Measurements from ENCODE around the gene SLC30A2. TPM values are rescaled to one million over a fixed set of nuclear protein-coding genes. Genes with fewer than 3 reads are reported as not detected.

Gene SLC30A2
- total and polyA plus RNA-seq, 2 experiments from 2014 or later, result 1.8 to 4.8 TPM

DNA sequence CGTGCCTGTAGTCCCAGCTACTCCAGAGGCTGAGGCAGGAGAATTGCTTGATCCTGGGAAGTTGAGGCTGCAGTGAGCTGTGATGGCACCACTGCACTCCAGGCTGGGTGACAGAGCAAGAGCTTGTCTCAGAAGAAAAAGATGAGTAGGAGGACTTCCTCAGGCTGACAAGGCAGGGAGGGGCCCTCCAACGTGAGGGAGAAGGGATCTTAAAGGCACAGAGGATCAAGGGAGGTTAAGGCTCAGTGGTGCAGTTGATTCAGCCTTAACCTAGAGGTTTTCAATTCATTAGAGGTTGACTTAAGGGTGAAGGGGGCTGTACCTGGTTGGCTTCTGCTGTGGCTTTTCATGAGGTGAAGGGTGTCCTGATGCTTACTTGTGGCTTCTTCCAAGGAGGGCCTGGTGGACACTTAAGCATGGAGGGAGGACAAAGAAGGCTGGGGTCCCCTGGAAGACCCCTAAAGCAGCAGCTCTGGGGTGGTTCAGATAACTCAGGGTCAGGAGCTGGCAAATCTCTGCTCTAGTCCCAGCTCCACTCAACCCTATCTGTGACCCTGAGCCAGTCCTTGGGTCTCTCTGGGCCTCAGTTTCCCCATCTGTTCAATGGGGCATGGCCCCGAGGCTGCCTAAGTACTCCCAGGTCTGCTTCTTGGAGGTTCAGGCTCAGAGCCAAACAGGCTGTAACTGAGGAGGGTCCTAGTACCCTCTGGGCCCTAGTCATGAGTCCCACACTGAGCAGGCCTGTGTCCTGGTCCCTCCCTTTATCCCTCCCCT is 18.0 kb downstream of the SLC30A2 start:
- H3K27me3 ChIP-seq, result no peaks in the 10 kb centered on the region
- no peak for TF ChIP-seq EZH2 (IDR thresholded peaks at IDR 0.05; ENCODE audit: borderline replicate concordance)
- TF ChIP-seq EZH2phosphoT487 (IDR thresholded peaks at IDR 0.05; ENCODE audit: low read depth, severe bottlenecking, unreplicated experiment), result no peak
- TF ChIP-seq, protein P1, sequence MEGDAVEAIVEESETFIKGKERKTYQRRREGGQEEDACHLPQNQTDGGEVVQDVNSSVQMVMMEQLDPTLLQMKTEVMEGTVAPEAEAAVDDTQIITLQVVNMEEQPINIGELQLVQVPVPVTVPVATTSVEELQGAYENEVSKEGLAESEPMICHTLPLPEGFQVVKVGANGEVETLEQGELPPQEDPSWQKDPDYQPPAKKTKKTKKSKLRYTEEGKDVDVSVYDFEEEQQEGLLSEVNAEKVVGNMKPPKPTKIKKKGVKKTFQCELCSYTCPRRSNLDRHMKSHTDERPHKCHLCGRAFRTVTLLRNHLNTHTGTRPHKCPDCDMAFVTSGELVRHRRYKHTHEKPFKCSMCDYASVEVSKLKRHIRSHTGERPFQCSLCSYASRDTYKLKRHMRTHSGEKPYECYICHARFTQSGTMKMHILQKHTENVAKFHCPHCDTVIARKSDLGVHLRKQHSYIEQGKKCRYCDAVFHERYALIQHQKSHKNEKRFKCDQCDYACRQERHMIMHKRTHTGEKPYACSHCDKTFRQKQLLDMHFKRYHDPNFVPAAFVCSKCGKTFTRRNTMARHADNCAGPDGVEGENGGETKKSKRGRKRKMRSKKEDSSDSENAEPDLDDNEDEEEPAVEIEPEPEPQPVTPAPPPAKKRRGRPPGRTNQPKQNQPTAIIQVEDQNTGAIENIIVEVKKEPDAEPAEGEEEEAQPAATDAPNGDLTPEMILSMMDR (IDR thresholded peaks at IDR 0.05; ENCODE audit: poor library complexity), result no peak
- no peaks in the 10 kb centered on the region for H3K9me2 ChIP-seq (replicated peaks; ENCODE audit: insufficient read depth)
- H3K9me3 ChIP-seq (ENCODE audit: low read depth), result no peaks in the 10 kb centered on the region
- no peak overlapping the region for H3K4me3 ChIP-seq
- 46% methylated on average over 3 of the region's 3 CpGs for WGBS (ENCODE audit: low lambda C conversion rate, missing lambda C conversion rate)
- no peaks in the 10 kb centered on the region for H3K79me2 ChIP-seq
- no peaks in the 10 kb centered on the region for H3K36me3 ChIP-seq (replicated peaks; ENCODE audit: insufficient read depth, low read depth)
- no peak overlapping the region for H3K4me2 ChIP-seq
- no peak overlapping the region for H2AFZ ChIP-seq
- no peak for DNase-seq (ENCODE audit: low spot score)
- H4K20me1 ChIP-seq (ENCODE audit: insufficient read depth, poor library complexity, severe bottlenecking), result no peaks in the 10 kb centered on the region
- no peaks in the 10 kb centered on the region for H3K4me1 ChIP-seq (ENCODE audit: insufficient read depth)
- H3K27ac ChIP-seq, result no peak overlapping the region

DNA sequence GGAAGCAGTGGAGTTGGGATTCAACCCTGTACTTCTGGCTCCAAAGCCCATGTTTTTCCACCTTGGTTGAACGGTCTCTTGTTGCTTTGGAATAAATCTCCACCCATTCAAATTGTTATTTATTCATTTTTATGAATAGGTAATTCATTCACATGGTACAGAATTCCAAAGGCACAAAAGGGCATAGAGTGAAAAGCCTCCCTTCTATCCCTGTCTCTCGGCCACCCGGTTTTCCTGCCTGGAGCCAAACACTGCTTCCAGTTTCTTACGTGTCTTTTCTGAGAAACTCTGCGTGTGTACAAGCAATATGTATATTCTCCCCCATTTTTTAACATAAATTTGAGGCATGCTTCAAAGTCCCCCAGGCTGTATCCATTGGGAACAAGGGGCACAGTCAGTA is 20.4 kb downstream of the SLC30A2 start:
- Histone ChIP-seq H3K4me3 (no peak overlapping the region), H3K9me3 (ENCODE audit: low read depth) (no peaks in the 10 kb centered on the region), H3K9me2 (replicated peaks; ENCODE audit: insufficient read depth) (no peaks in the 10 kb centered on the region), H4K20me1 (ENCODE audit: insufficient read depth, poor library complexity, severe bottlenecking) (no peaks in the 10 kb centered on the region), H3K4me2 (no peak overlapping the region), H3K27me3 (no peaks in the 10 kb centered on the region), H3K79me2 (no peaks in the 10 kb centered on the region), H3K4me1 (ENCODE audit: insufficient read depth) (no peaks in the 10 kb centered on the region), H3K27ac (no peak overlapping the region), H2AFZ (no peak overlapping the region), H3K36me3 (replicated peaks; ENCODE audit: insufficient read depth, low read depth) (no peaks in the 10 kb centered on the region)
- no peak for TF ChIP-seq EZH2 (IDR thresholded peaks at IDR 0.05; ENCODE audit: borderline replicate concordance)
- 89% methylated on average over 5 of the region's 5 CpGs for WGBS (ENCODE audit: low lambda C conversion rate, missing lambda C conversion rate)
- no peak for DNase-seq (ENCODE audit: low spot score)

DNA sequence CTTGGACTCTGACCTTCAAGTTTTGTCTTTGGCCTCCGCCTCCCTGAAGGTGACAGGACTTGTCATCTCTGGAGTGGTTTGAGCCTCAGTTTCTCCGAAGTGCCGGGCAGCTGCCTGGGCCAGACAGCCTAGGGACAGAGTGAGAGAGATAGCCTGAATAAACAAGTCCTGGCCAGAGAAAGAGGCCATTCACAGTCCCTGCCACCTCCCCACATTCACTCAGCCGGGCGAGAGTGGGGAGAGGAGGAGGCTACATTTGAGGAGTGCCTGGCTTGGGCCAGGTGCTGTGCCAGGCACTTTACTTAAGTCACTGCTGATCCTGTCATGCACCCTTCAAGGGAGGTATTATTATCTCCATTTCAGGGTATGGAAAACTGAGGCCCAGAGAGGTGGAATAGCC is 20.9 kb downstream of the SLC30A2 start:
- 73% methylated on average over 5 of the region's 5 CpGs for WGBS (ENCODE audit: low lambda C conversion rate, missing lambda C conversion rate)
- TF ChIP-seq, protein P1 (IDR thresholded peaks at IDR 0.05; ENCODE audit: poor library complexity), result no peak
- TF ChIP-seq EZH2phosphoT487 (IDR thresholded peaks at IDR 0.05; ENCODE audit: low read depth, severe bottlenecking, unreplicated experiment), result no peak
- no peak for TF ChIP-seq EZH2 (IDR thresholded peaks at IDR 0.05; ENCODE audit: borderline replicate concordance)
- no peaks in the 10 kb centered on the region for H3K36me3 ChIP-seq (replicated peaks; ENCODE audit: insufficient read depth, low read depth)
- H3K9me2 ChIP-seq (replicated peaks; ENCODE audit: insufficient read depth), result no peaks in the 10 kb centered on the region
- H3K79me2 ChIP-seq, result no peaks in the 10 kb centered on the region
- no peak overlapping the region for H3K4me2 ChIP-seq
- H3K9me3 ChIP-seq (ENCODE audit: low read depth), result no peaks in the 10 kb centered on the region
- no peaks in the 10 kb centered on the region for H4K20me1 ChIP-seq (ENCODE audit: insufficient read depth, poor library complexity, severe bottlenecking)
- no peak overlapping the region for H3K27ac ChIP-seq
- H2AFZ ChIP-seq, result no peak overlapping the region
- no peak overlapping the region for H3K4me3 ChIP-seq
- no peak for DNase-seq (ENCODE audit: low spot score)
- H3K4me1 ChIP-seq (ENCODE audit: insufficient read depth), result no peaks in the 10 kb centered on the region
- no peaks in the 10 kb centered on the region for H3K27me3 ChIP-seq

DNA sequence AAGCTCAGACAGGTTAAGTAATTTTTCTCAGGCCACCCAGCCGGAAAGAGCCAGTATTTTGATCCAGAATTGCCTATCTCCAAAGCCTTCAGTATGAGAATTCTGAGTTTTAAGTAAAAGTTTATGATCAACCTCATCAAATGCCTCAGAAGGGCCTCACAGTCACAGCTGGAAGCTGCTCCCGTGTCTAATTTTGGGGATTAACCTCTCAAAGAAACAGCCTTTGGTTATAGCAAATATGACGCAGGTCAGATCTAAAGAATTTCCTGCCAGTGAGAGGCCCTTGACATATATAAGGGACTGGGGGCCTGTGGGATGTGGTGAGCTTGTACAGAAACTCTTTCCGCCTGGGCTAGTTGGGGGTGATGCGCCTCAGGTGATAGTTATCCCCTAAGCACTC is 22.1 kb downstream of the SLC30A2 start:
- no peak for TF ChIP-seq EZH2 (IDR thresholded peaks at IDR 0.05; ENCODE audit: borderline replicate concordance)
- TF ChIP-seq, protein P1 (IDR thresholded peaks at IDR 0.05; ENCODE audit: poor library complexity), result no peak
- TF ChIP-seq EZH2phosphoT487 (IDR thresholded peaks at IDR 0.05; ENCODE audit: low read depth, severe bottlenecking, unreplicated experiment), result no peak
- Histone ChIP-seq H3K4me2 (no peak overlapping the region), H3K9me3 (ENCODE audit: low read depth) (no peaks in the 10 kb centered on the region), H3K27me3 (no peaks in the 10 kb centered on the region), H2AFZ (no peak overlapping the region), H4K20me1 (ENCODE audit: insufficient read depth, poor library complexity, severe bottlenecking) (no peaks in the 10 kb centered on the region), H3K27ac (no peak overlapping the region), H3K9me2 (replicated peaks; ENCODE audit: insufficient read depth) (no peaks in the 10 kb centered on the region), H3K36me3 (replicated peaks; ENCODE audit: insufficient read depth, low read depth) (no peaks in the 10 kb centered on the region), H3K79me2 (no peaks in the 10 kb centered on the region), H3K4me3 (no peak overlapping the region), H3K4me1 (ENCODE audit: insufficient read depth) (no peaks in the 10 kb centered on the region)
- 74% methylated on average over 5 of the region's 5 CpGs for WGBS (ENCODE audit: low lambda C conversion rate, missing lambda C conversion rate)
- DNase-seq (ENCODE audit: low spot score), result no peak
